ENCODE data around the gene PLIN4. TPM values are rescaled to one million over a fixed set of nuclear protein-coding genes. Genes with fewer than 3 reads are reported as not detected.

The PLIN4 gene
- total and polyA plus RNA-seq, 9 of the 15 experiments (the other 6 are each of a cell fraction or from before 2014, with no cell fraction given), result 0.04 to 0.16 (median 0.07) TPM; not detected in 3

DNA sequence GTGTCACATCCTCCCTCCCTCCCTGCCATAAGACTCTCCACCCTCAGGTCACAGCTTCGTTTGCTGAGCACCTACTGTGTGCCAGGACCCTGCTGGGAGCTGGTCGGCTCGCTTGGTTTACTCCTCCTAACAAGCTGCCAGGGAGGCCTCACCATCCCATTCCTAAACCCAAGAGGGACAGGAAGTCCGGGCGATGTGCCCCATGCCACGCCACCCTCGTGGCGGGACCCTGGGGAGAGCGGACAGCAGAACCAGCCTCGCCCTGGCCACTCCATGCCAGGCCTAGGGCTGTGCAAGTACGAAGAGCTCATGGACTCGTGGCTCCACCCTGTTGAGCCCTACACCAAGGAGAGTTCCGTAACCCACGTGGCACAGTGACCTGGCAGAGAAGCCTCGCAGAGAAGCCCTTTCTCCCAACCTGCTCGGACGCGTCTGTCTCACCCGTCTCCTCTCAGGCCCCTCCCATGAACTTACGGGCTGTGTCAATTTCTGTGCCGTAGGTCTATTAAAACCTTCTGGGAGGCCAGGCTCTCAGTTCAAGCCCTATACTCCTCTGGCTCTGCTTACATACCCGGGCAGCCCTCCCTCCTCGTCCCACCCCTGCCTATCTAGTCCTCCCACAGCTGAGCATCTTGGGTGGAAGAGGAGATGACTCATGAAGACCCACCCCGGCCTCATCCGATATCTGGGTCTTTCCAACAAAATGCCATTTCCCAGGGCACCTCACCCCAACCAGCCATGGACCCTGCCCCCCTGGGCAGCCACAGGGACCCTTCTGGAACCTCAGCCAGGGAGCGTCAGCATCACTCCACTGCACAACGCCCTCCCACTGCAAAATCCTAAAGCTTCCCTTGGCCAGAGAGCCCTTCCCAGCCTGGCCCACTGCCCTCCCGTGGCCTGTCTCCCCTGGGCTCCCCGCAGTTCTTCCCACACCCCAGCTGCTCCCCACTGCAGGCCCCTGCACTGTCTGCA, 63.3 kb downstream of the PLIN4 start (continued):
- peak; percentile 81; the same call in 1 of the 2 replicates for TF ChIP-seq JUN (IDR thresholded peaks at IDR 0.05; ENCODE audit: borderline replicate concordance, low read depth, low read length)
- no peak for TF ChIP-seq JUN (CRISPR knock-in tag; IDR thresholded peaks at IDR 0.05; ENCODE audit: borderline replicate concordance)
- peak; percentile 31; the same call in 1 of the 2 replicates for TF ChIP-seq NCOR1 (IDR thresholded peaks at IDR 0.05)
- no peak for TF ChIP-seq BRD9 (IDR thresholded peaks at IDR 0.05; ENCODE audit: low read depth, partially characterized antibody)
- TF ChIP-seq PCBP1 (IDR thresholded peaks at IDR 0.05; ENCODE audit: low read depth, low read length, poor library complexity, severe bottlenecking), result no peak
- TF ChIP-seq ZBTB7A (IDR thresholded peaks at IDR 0.05; ENCODE audit: borderline replicate concordance, control insufficient read depth, low read depth, low read length), result peak; percentile 63; the same call in 1 of the 2 replicates
- TF ChIP-seq TRIM24 (IDR thresholded peaks at IDR 0.05), result peak in 1 of 2 experiments; percentile 44; a peak in 2 of 4 replicates
- TF ChIP-seq, protein P1, sequence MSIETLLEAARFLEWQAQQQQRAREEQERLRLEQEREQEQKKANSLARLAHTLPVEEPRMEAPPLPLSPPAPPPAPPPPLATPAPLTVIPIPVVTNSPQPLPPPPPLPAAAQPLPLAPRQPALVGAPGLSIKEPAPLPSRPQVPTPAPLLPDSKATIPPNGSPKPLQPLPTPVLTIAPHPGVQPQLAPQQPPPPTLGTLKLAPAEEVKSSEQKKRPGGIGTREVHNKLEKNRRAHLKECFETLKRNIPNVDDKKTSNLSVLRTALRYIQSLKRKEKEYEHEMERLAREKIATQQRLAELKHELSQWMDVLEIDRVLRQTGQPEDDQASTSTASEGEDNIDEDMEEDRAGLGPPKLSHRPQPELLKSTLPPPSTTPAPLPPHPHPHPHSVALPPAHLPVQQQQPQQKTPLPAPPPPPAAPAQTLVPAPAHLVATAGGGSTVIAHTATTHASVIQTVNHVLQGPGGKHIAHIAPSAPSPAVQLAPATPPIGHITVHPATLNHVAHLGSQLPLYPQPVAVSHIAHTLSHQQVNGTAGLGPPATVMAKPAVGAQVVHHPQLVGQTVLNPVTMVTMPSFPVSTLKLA (conservative IDR thresholded peaks at IDR 0.05), result peak; percentile 38 to 49; a peak in 2 of 4 replicates
- no peak for TF ChIP-seq TEAD2 (tag; IDR thresholded peaks at IDR 0.05)
- 0 out of 2 replicates have a peak, but pooled peaks have one; percentile 4 for TF ChIP-seq MAFK (IDR thresholded peaks at IDR 0.05; ENCODE audit: low read length)
- no peak for TF ChIP-seq ZNF780A (CRISPR knock-in tag; IDR thresholded peaks at IDR 0.05)
- TF ChIP-seq RCOR1 (IDR thresholded peaks at IDR 0.05; ENCODE audit: borderline replicate concordance in 1 of 2, low read depth in 2 of 2, low read length in 2 of 2), result peak in 1 of 2 experiments; percentile 73; a peak in 1 of 4 replicates
- TF ChIP-seq, protein P2, sequence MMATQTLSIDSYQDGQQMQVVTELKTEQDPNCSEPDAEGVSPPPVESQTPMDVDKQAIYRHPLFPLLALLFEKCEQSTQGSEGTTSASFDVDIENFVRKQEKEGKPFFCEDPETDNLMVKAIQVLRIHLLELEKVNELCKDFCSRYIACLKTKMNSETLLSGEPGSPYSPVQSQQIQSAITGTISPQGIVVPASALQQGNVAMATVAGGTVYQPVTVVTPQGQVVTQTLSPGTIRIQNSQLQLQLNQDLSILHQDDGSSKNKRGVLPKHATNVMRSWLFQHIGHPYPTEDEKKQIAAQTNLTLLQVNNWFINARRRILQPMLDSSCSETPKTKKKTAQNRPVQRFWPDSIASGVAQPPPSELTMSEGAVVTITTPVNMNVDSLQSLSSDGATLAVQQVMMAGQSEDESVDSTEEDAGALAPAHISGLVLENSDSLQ (IDR thresholded peaks at IDR 0.05), result peak; percentile 33; the same call in 1 of the 2 replicates
- no peak for TF ChIP-seq ZFX (CRISPR knock-in tag; IDR thresholded peaks at IDR 0.05)
- no peak for TF ChIP-seq DACH1 (IDR thresholded peaks at IDR 0.05; ENCODE audit: partially characterized antibody)
- peak; percentile 52; the same call in 1 of the 2 replicates for TF ChIP-seq MBD2 (IDR thresholded peaks at IDR 0.05; ENCODE audit: borderline replicate concordance, low read depth)
- TF ChIP-seq, protein P3, sequence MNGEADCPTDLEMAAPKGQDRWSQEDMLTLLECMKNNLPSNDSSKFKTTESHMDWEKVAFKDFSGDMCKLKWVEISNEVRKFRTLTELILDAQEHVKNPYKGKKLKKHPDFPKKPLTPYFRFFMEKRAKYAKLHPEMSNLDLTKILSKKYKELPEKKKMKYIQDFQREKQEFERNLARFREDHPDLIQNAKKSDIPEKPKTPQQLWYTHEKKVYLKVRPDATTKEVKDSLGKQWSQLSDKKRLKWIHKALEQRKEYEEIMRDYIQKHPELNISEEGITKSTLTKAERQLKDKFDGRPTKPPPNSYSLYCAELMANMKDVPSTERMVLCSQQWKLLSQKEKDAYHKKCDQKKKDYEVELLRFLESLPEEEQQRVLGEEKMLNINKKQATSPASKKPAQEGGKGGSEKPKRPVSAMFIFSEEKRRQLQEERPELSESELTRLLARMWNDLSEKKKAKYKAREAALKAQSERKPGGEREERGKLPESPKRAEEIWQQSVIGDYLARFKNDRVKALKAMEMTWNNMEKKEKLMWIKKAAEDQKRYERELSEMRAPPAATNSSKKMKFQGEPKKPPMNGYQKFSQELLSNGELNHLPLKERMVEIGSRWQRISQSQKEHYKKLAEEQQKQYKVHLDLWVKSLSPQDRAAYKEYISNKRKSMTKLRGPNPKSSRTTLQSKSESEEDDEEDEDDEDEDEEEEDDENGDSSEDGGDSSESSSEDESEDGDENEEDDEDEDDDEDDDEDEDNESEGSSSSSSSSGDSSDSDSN (IDR thresholded peaks at IDR 0.05; ENCODE audit: borderline replicate concordance in 1 of 2, low read depth in 2 of 2, low read length in 2 of 2), result 0 out of 4 replicates have a peak, but pooled peaks of 1 of the 2 experiments have one; percentile 24
- TF ChIP-seq MAZ (CRISPR knock-in tag; conservative IDR thresholded peaks at IDR 0.05 in 1 of 2, IDR thresholded peaks at IDR 0.05 in 1 of 2), result peak in 1 of 2 experiments; percentile 56; a peak in 1 of 4 replicates
- no peak for TF ChIP-seq MCM3 (IDR thresholded peaks at IDR 0.05)
- peak; percentile 75 for TF ChIP-seq TCF3 (CRISPR knock-in tag; IDR thresholded peaks at IDR 0.05)
- TF ChIP-seq TAL1 (IDR thresholded peaks at IDR 0.05), result peak; percentile 35; the same call in 1 of the 2 replicates
- peak; percentile 87 for TF ChIP-seq FOSL1 (tag; conservative IDR thresholded peaks at IDR 0.05)
- TF ChIP-seq ESRRB (CRISPR knock-in tag; IDR thresholded peaks at IDR 0.05; ENCODE audit: borderline replicate concordance), result no peak

All from K562 (cell line).